GM18499 (cell line): ENCODE results near the gene PLCG2.
"Not testable (repeated sequence)": the region's sequence is repeated elsewhere in the genome, so short reads cannot be mapped to it uniquely, and the experiment has no call there.

Experiments used
- ATAC-seq: cut with Tn5 transposase; IDR thresholded peaks from one replicate; pipeline ENCODE4 v1.9.1; 2021; ENCODE audit warnings: moderate number of reproducible peaks; ENCODE audit not compliant: insufficient read depth, unreplicated experiment

The PLCG2 gene

DNA sequence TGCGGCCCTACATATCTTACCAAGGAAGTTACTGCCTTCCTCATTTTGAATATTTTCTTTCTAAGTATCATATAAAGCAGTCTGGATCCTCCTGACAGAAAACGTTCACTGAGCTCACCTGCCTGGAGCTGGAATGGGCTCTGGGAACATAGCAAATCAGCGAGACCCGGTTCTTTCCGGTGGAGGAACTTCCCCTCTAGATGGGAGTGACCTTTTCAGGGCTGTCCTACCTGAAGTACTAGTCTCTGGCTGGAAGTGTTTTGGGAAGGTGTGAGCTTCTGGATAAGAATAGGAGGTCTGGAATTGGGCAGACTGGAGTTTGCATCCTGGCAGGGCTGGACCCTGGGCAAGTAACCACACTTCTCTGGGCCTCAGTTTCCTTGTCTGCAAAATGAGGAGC, 152.8 kb downstream of the PLCG2 start:
- ATAC-seq, result no peak

- ATAC-seq, result no peak
Observed at GRCh38 chr16:81932668-81933067, 153.6 kb downstream of the PLCG2 start.

DNA sequence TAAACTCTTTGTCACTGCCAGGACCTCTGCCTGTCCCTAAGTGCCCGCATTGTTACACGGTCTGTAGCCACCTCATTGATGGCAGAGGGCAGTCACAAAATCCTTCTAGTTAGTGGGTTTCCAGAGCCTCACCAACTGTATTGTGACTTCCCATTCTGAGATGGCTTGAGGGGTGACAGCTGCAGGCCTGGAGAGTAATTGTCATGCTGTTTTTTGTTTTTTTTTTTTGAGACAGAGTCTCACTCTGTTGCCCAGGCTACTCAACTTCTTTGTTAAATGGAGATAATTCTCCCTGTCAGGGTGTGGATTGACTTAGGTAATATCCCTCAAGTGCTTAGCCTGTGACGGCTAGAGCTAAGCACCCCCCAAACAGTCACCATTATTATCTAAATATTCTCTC, 154.3 kb downstream of the PLCG2 start:
- ATAC-seq, result no peak

- not testable (repeated sequence) for ATAC-seq
Observed at GRCh38 chr16:81934711-81935110, 155.6 kb downstream of the PLCG2 start.

GRCh38 chr16:81936209-81937000, 157.3 kb downstream of the PLCG2 start:
- no peak for ATAC-seq

GRCh38 chr16:81937305-81938038, 158.4 kb downstream of the PLCG2 start:
- ATAC-seq, result no peak

DNA sequence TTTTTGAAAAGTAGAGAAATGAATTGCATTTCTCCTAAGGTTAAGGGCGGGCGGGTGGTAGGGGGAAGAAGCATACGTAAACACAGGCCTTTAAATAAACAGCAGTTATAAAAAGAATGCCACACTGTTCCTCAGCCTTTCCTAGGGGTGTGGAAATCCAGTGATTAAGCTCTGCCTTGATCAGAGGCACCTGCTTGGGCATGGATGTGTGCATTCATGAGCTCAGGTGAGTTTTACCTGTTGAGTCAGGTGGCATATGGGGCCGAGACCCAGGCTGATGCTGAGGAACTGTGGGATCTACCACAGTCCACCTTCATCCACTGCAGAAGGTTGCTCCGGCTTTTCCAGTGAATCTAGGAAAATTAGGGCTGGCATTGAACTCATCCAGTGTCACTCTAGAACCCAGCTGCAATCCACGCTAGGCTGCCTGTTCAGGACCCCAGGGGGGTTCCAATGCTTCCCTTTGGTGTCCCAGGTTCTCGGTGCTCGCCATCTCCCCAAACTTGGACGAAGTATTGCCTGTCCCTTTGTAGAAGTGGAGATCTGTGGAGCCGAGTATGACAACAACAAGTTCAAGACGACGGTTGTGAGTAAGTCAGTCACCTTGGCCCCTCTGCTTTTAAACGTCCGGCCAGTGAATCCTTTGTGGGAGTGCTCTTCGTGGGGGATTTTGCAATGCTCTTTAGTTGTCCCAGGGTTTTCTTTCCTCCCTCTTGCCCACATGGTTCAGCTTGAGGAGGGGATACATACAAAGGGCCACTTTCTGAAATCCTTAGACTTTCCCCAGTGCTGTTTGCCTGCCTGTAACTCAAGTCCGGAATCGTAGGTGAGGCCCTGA, 159.5 kb downstream of the PLCG2 start:
- ATAC-seq, result no peak

DNA sequence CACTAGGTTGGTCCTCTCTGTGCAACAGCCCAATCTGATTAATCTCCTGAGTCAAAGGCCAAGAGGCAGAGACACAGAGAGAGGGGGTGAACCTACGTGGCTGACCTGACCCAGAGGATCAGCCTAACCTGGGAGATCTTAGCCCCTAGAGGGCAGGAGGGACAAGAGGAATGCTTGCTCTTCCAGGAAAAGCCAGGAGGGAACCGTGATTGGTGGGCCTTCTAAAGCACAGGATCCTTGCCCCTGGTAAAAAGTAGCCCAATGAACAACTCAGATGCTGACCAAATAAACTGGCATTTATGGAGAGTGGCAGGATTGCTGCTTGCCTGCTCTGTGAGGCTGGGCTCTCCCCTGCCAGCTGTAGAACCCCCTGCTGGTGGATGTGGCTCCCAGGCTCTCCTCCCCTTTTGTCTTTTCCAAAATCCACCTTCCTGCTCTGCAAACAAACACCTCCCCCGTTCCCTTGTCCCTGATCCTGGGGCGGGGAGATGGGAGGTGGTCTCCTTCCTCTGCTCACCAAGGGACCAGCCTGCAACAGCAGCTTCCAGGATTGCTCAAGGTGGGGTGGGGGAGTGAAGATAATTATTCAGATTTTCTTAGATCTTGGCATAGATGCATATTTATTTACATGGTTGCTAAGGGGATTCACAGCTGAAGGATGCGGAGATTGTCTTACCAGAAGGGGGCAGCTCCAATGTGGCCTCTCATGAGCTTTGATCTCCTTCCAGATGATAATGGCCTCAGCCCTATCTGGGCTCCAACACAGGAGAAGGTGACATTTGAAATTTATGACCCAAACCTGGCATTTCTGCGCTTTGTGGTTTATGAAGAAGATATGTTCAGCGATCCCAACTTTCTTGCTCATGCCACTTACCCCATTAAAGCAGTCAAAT, 160.3 kb downstream of the PLCG2 start:
- ATAC-seq, result no peak

GRCh38 chr16:81940781-81941560, 161.9 kb downstream of the PLCG2 start:
- ATAC-seq, result no peak

GRCh38 chr16:81942007-81942601, 163.0 kb downstream of the PLCG2 start:
- ATAC-seq, result no peak

GRCh38 chr16:81945665-81946064, 166.6 kb downstream of the PLCG2 start:
- ATAC-seq, result no peak

GRCh38 chr16:81946206-81946605, 167.1 kb downstream of the PLCG2 start:
- ATAC-seq, result no peak

- no peak for ATAC-seq
Observed at GRCh38 chr16:81951564-81951963, 172.5 kb downstream of the PLCG2 start.

DNA sequence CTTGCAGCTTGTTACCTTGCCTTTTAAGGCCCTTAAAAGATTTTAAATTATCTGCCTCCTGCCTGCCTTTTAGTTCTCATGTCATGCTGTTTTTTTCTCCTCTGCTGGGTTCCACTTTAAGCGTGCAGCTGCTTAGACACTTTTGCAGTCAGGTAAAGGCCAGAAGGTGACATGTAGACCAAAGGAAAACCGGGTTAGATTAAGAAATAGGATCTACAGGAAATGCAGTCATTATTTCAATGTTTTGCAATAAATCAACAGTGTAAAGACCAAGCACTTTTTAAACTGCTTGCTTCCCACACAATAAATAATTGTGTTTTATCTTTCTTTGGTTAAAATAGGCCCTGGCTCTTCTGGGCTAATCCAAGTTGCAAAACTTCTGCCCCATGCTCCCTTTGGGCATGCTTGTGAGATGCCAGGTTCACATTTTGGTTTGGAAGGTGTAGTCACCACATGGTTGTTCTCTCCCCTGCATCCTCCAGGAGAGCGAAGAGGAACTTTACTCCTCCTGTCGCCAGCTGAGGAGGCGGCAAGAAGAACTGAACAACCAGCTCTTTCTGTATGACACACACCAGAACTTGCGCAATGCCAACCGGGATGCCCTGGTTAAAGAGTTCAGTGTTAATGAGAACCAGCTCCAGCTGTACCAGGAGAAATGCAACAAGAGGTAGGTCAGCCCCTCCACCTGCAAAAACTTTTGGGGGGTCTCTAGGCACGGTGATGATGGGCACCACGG, 177.3 kb downstream of the PLCG2 start:
- ATAC-seq, result no peak

DNA sequence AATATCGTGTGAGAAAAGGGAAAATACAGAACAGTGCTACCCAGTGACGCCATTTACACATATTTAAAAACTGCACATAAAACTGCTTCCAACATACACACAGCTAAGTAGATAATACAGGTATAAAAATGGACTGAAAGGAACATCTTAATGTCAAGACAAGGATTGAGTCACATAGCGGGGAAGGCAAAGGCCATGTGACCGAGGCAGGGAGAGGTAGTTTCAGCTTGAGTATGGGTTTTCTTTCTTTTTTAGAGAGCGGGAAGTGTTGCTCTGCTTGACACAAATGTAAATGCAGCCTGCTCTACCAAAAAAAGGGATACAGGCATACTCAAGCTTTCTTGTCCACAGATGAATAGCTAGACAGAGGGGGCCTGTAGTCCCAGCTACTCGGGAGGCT, 185.7 kb downstream of the PLCG2 start:
- ATAC-seq, result no peak

GRCh38 chr16:81967358-81967757, 188.3 kb downstream of the PLCG2 start:
- no peak for ATAC-seq

DNA sequence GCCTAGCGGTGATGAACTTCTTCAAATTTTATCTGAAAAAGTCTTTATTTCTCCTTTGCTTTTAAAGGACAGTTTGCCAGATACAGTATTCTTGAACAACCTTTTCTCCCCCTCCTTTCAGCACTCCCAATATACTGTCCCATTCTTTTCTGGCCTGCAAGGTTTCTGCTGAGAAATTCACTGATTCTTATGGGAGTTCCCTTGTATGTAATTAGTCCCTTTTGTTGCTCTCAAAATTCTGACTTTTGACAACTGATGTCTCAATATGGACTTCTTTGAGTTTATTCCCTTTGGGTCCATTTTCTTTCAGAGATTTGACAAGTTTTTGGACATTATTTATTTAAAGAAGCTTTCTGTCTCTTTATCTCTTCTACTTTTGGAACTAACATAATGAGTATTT, 192.8 kb downstream of the PLCG2 start:
- no peak for ATAC-seq

DNA sequence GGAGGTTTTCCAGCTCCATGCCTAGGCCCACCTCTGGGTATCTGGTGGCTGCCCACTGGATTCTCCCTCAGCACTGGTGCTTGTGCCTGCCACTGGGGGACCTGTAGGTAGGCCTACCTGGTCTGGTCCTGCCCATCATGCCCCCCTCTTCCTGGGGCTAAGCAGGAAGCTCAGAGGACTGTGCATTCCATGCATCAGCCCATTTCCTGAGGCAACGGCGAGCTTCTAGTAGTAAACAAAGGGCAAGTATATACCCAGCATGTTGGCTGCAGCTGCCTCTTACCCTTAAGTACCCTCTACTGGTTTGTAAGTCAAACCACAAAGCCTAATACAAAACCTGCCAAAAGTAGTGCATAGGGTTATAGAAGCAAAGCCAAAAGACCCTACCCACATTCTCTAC, 194.6 kb downstream of the PLCG2 start:
- ATAC-seq, result no peak
